T-helper 2 cell treated with Interferon-gamma antibody and Interleukin-4, amounts not matched to agents 100 ng/mL and 5 ng/mL, for 36 hours (primary cell): Measurements from ENCODE around the gene CADPS. TPM values are rescaled to one million over a fixed set of nuclear protein-coding genes. Genes with fewer than 3 reads are reported as not detected.

Experiments
- intact Hi-C: fragments of 100-400 bp; cut with micrococcal nuclease; formaldehyde crosslinking; loops from one replicate; pipeline ENCODE4 v1.15.1; 2023
- total RNA-seq: library from RNA; stranded (reverse); gene quantifications from 2 replicates; pipeline ENCODE4 v1.2.3, GENCODE V29; 2022

CADPS gene
- total RNA-seq, 1 donor from 2014 or later: not detected

DNA sequence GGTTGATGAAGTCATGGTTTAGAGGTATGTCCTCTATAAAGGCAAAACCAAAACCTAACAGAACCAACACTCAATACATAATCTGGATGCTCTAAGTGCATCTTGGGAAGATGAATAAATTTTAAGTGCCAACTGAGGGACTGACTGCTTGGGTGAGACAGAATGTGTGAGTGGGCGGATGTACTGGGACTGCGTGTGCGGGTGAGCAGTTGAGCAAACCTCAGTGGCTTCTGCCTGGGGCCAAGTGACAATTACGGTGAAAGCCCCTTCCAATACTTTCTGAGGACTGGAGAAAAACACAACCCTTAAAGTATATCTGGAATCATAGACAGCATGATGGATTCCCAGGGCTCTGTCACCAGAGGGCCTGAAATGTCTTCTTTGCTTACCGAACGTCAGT lies 421.8 kb downstream of the CADPS start:
- intact Hi-C loops: no loop called here

DNA sequence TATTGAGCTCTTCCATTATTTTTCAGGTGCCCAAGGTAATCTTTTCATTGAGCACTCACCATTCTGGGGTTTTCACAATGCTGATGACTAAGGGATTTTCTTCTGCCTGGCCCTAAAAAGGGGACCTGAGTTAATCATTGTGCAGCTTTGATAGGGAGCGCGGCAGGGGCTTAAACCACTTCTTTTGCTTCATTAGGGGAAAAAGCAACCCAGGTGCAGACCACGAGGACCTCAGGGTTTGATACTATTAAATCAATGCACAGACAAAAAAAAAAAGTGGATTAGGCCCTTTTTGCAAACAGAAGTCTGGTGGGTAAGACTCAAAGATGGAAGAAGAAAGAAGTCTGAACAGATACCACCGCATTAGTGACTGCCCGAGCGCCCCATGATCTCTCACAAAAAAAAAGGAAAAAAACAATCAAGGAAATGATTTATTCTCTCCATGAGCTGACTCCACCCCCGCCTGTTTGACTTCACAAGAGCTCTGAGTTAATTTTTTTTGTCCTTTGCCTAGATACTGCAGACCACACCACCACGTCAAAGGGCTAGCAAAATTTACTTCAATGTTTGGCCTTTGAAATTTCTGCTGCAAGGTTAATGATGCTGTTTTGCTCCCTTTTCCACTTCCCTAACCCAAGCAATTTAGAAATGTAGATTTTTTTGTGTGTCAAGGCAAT lies 423.9 kb downstream of the CADPS start:
- intact Hi-C loops: no loop called here

DNA sequence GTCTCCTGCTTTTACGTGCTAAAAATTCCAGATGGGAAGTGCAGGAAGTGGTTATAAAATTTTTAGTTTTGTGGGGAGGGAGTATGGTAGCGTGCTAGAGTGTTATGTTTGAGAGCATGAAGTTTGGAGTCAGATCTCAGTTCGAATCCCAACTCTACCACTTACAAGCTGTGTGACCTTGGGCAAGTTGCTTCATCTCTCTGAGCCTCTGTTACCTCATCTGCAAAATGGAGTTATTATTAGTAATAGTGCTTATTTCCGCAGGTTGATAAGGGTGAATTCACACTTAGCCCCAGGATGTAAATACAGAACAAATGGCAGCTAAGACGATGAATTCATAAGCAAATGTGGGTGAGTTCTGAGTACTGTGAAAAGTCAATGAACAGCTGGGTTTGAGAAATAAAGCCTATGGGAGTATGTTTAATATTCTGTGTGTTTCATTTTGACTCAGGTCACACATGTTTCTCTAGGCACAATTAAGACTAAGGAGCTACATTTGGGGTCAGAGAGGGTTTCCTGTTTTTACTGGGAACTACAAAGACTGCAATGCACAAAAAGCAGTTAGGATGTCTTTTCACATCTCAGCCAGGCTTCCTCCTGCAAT lies 428.8 kb downstream of the CADPS start:
- intact Hi-C loops: no loop called here

DNA sequence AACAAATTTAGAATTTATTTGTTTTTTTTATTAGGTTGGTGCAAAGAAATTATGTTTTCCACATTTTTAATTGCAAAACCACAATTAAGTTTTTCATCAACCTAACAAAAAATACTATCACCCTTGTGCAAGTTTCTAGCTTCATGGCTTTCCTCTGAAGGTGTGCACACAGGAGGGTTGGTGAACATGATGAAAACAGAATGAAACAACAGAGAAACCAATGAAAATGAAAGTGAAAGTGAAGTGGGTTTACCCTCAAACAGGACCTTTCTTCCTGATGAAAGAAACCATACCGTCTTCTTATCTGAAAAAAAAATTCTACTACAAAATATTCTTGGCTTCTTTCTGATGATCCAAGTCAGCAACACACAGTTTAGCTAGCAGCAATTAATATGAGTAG lies 429.9 kb downstream of the CADPS start:
- intact Hi-C loops: no loop called here

DNA sequence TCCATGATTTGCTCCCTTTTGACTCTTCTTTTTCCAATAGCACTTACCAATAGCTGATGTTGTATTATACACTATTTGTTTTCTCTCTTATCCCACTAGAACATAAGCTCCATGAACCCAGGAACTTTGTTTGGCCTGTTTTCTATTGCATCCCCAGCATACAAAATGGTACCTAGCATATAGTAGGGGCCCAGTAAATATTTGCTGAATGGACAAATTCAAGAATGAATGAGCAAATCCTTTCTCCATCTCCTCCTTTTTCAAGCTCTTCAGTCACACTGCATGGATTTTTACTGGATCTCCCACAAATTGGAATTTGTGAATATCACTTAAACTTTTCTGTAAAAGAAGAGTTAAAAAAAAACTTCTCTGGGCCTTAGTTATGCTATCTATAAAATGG lies 435.2 kb downstream of the CADPS start:
- intact Hi-C loops: no loop called here

DNA sequence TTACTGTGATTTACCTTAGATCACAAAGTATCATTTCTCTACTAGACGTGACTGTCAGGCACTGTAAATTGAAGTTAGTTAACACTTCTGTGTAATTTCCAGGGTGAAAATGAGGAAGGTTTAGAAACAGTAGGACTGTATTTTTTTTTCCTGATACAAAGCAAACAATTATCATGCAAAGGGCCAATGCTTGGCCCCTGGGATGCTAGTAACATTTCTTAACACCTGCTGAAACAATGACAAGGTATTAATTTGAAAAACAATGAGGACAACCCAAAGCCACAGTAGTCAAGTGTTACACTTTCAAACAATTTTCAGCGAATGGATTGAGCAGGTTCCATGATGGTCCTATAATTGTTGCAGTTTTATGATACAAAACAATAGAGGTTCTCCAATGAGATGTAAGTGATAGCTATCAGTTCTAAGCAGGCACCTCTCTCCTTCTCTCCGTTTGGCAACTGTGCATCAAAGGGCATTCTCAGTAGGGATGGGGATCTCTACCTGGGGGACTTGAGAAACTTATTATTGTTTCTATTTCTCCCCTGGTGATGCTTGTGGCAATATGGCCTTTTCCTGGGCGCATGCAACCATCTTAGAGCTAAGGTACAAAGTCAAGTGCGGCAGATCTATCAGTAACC lies 435.9 kb downstream of the CADPS start:
- intact Hi-C loops: no loop called here

DNA sequence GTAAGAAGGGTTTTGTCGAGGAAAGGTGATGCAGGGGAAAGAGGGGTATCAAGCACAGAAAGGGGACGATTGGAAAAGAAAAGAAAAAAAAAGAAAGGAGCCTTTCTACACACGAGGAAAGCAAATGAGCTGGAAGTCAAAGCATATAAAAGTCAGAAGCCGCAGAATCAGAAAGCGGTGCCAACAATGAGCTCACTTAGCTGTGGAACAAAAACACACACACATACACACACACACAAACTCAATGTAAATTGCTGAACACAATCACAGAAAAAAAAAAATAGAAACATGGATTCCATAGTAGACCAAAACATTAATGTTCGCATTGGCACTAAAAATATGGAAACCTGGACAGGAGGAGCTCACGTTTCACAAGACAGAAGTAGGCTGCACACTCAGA lies 438.4 kb downstream of the CADPS start:
- intact Hi-C loops: no loop called here

DNA sequence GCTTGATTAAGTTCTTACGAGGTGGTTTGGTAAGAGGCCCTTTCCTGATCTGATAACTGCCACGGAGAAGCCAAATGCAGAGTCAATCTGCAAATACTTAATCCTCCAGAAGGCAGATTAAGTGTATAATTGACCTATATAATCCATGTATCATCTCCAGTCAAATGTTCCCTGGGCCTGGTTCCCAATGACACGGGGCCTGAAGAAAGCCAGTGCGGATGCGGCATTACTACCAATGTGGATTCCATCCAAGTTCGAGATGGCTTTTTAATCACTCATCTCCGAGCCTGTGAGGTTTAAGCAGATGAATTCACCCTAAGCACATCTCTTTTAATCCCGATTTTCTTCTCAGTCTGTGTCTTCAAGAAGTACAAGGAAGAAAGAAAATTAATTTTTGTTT lies 441.8 kb downstream of the CADPS start:
- intact Hi-C loops: no loop called here

DNA sequence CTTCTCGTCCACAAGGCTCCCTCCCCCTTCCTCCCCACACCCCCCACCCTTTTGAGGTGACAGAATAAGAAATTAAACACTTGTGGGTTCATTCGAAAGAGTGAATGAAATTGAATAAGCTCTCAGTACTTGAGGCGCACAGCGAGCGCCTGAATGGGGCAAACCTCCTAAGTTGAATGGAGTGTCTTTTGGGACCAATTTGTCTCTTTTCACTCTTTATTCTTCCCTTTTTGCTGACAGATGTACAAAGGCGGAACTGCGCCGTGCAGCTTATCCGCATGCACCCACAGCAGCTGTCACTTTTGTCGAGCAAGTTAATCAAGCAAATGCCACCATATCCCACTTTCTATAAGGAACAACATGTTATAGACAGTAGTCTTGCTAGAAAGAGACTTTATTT lies 454.0 kb downstream of the CADPS start:
- intact Hi-C loops: no loop called here

DNA sequence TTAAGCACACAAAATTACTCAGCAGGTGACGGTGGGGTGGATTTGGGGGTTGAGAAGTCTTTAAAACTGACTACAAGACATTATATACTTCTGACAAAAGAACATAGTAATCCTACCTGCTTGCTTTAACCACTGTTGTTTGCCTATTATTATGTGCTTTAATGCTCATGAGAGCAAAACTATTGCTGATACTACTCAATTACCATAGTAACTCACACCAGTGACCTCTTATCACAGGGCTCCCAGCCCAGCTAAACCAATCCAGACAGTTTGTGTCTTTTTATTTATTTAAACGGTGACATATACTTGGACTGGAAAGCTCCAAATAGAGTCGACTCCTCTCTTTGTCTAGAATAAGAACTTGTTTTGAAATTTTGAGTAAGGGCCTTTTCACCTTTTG lies 459.1 kb downstream of the CADPS start:
- intact Hi-C loops: no loop called here

DNA sequence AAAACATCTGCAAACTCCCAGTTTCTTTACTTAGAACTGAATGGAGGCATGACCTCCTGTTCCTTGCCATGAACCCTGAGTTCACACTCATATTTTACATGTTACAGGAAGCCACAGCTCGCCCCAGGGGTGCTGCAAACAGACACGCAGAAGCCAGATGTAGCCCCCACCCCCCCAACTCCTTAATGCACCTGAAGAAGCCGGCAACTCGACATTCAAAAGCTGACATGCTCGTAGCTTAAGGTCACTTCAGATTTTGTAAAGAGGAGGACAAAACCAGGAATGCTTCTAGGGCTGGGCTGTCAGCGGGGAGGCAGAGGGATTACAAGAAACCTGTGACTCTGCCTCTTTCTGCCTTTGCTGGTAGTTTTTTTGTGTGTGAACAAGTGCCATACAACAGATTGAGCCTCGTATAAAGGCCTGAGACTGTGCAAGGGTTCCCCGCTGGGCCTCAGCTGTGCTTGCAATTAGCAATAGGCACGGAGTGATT lies 459.9 kb downstream of the CADPS start:
- intact Hi-C loops: no loop called here

DNA sequence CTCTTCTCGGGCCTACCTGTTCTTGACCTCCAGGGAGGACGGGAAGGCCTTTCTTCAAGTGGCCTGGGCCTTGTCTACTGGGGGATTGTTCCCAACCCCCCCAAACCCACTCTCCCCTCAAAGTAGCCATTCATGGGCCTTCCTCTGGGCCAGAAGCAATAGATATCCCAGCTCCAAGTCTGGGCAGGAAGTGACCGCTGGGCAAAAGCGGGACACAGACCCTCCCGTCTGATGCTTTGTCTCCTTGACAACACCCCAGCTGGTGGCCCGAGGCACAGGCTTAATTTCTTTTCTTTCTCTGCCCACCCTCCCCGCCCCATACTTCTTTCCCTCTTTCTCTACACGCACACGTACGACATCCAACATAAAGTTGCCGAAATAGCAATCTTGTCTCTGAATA lies 460.4 kb downstream of the CADPS start:
- intact Hi-C loops: no loop called here

DNA sequence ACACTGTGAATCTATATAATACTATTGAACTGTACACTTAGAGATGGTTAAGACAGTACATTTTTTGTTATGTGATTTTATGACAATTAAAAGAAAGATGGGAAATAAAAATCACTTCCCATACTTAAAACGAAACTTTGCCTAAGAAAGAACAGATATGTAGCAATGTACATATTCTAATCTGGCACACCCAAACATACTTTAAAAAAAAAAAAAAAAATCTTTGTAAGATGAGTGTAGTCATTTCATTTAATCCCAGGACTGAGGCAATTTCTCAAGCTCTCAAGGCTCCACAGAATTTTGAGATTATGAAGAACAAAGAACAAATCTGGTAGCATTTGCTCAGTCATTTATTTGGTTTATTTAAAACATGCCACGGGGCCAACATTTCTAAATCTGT lies 461.5 kb downstream of the CADPS start:
- intact Hi-C loops: no loop called here

DNA sequence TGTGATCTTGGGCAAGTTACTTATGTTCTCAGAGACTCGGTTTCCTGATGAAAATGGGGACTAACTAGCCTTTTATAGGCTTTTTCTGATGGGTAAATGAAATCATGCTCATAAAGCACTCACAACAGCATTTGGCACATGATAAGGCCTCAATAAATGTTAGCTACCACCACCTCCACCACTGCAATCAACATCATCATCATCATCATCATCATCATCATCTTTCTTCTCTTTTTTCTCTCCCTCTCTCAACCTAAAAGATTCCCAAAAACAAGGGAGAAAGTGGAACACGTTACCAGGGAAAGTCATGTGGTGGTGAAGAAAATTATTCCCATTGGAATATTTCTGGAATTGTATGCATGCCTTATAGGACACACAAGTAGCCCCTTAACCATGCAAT lies 468.3 kb downstream of the CADPS start:
- intact Hi-C loops: no loop called here

DNA sequence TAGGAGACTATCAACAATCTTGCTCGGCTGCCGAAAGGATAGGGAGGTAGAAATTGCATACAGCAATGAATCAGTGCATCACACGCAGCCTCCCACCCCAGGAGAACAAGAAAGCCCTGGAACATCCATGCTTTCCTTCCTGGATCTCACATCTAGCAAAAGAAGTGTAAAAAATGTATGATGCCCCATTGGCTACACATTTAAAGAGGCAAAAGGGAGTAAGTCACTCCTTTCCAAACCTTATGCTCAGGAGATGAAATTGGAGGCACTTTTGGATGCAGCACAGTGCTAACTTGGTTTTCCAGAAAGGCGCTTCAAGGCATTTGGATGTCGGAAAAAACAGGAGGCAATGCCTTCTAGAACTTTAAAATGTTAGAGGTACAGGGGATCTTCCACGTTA lies 469.6 kb downstream of the CADPS start:
- intact Hi-C loops: no loop called here

DNA sequence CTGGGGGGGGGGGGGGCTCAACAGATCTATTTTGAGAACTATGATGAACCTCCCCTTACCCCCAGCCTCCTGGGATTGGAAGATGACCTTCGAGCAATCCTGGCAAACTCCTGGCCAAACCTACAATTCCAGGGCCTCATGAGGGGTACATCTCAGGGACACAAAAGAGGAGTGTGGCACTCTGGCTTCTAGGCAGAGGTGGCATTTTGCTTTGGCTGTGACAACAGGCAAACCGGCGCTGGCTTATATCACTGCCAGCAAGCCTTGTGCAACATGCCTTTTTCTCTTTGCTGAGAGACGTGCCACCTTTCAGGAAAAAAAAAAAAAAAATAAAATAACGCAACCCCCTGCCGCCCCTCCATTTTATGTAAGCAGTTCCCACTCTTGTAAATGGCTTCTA lies 470.1 kb downstream of the CADPS start:
- intact Hi-C loops: no loop called here

DNA sequence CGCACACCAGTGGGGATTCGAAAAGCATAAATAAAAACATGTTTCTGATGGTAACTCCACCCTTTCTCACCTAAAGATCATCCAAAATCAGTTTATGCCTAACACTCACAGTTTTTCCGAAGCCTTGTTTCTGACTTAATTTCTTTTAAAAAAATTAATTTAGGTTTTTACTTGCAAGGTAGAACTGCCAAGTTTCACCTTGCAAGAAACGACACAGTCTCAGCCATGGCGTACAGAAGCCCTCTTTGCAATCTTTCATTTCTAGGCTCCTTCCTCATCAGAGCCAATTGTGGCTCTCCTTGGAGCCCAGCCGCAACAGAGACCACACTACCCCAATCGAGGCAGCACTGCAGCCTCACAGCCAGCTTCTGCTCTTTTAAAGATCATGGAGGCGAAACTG lies 470.9 kb downstream of the CADPS start:
- intact Hi-C loops: no loop called here

DNA sequence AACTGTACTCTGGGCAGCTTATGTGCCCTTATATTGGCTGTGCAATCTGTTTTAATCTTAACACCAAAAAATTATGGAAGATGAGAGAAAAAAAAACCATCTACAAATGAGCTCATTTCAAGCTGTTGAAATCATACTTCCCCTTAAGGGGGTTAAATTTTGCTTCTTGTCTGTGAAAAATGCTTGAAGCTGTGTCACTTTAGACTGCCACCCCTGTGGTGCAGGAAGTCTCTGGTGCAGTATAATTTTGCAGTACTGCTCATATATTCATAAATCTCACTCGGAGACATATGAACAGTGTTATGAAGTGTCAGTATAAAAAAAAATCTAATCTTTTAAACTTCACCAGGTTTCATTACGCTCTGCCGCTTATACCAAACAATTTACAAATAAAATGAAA lies 471.5 kb downstream of the CADPS start:
- intact Hi-C loops: no loop called here

DNA sequence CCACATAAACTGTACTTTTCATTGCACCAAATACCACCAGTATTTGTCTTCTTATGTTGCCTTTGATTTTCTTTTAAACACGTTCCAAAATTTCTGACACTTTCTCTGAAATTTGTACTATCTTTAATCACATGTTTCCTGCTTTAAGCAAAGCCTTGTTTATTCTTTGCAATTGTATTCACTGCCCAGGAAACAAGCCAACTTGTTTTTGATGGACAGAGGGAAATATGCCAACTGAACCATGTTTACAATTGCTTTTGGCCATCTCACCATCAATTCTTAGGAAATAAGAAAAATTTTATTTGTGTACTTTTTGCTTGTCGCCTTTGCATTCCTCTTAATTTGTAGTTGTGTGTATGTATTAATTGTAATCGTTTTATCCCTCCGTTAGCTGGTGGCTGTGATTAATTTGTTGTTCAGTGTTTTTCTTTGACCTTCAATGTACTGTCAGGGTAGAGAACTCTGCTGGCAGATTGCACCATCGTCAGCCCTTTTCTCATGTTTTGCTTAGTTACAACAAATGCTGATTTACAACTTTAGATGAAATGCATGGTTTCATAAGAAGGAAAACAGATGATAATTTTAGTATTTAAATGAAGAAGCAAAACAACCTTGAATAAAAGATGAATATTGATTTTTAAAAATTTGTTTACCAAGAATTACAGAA lies 482.5 kb downstream of the CADPS start:
- intact Hi-C loops: no loop called here

DNA sequence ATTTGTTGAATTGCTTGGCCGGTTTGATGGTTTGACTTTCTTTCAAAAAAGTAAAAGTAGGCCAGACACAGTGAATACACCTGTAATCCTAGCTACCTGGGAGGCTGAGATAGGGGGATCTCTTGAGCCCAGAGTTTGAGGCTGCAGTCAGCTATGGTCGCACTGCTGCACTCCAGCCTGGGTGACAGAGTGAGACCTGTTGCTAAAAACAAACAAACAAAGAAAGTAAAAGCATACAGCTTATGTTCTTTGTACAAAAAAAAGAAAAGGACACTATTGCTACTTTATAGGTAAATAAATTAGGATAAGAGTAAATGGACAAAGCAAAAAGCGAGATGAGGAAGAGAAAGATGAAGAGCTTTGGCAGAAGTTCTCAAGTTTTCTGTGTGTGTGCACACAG lies 488.0 kb downstream of the CADPS start:
- intact Hi-C loops: no loop called here

DNA sequence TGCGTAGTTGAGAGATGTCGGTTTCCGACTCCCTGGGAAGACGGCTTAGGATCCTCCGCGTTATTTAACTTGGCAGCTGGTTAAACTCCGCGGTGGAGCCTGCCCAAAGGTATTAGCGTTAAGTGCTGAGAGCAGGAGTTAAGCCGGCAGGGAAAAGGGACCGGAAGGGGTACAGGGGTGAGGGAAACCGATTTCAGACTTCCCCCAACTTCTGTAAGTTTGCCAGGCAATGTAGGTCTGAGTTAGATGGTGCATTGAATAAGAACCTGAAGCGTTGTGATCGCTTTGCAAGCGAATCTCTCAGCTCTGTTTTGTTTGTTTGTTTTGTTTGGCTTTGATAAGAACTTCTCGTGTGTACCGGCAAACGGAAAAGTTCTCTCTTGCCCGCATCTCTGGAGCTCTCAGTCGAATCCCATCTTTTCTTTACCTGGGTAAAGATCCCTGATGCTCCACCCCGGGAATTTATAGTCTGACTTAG lies 495.9 kb downstream of the CADPS start:
- intact Hi-C loops: loop anchor here (10.0 kb wide), 1 partner anchor 495 kb away; the partner anchor contains the start of gene CADPS

DNA sequence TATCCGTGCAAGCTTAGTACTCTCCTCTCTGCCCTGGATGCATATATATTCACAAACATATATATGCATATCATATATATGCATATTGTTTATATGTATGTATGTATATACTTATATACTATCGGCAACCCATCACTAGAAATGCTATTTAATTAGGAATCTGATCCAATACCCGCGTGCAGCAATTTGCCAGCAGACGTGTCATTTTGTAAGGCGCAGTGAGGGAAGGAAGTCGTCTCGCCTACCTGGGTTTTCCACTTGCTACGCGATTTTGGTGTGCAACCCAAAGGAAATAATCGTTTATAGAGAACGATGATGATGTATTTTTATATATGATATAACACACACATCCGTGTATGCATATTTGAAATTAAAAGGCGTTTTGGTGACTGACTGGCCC lies 496.3 kb downstream of the CADPS start:
- intact Hi-C loops: loop anchor here (10.0 kb wide), 1 partner anchor 496 kb away; the partner anchor contains the start of gene CADPS
